Measurements from ENCODE around the gene SMIM35.

SMIM35 gene

GRCh38 chr11:118017631-118018315 lies 69.0 kb downstream of the SMIM35 start:
- DNase-seq, result no peak

GRCh38 chr11:118017111-118017510 lies 69.7 kb downstream of the SMIM35 start:
- DNase-seq, result no peak

- DNase-seq, result no peak
Observed at GRCh38 chr11:118016104-118016503, 70.7 kb downstream of the SMIM35 start.

- DNase-seq, result no peak
Observed at GRCh38 chr11:118015385-118015841, 71.3 kb downstream of the SMIM35 start.

GRCh38 chr11:118014022-118014421 lies 72.7 kb downstream of the SMIM35 start:
- DNase-seq, result no peak

- no peak for DNase-seq
Observed at GRCh38 chr11:118012083-118012669, 74.6 kb downstream of the SMIM35 start.

- no peak for DNase-seq
Observed at GRCh38 chr11:118010738-118011461, 75.9 kb downstream of the SMIM35 start.

- DNase-seq, result no peak
Observed at GRCh38 chr11:118009864-118010737, 76.7 kb downstream of the SMIM35 start.

GRCh38 chr11:118008271-118008911 lies 78.4 kb downstream of the SMIM35 start:
- peak in 1 of 6 experiments; percentile 16 for DNase-seq

- peak in 2 of 6 experiments; percentile 9 to 10 for DNase-seq
Observed at GRCh38 chr11:118007563-118008270, 79.0 kb downstream of the SMIM35 start.

GRCh38 chr11:118007040-118007439 lies 79.7 kb downstream of the SMIM35 start:
- peak in 1 of 6 experiments; percentile 11 for DNase-seq

GRCh38 chr11:118006153-118006534 lies 80.6 kb downstream of the SMIM35 start:
- DNase-seq, result no peak

GRCh38 chr11:118005224-118006152 lies 81.3 kb downstream of the SMIM35 start:
- no peak for DNase-seq

GRCh38 chr11:118004543-118005223 lies 82.1 kb downstream of the SMIM35 start:
- no peak for DNase-seq

- DNase-seq, result no peak
Observed at GRCh38 chr11:118003456-118003855, 83.3 kb downstream of the SMIM35 start.

GRCh38 chr11:118002541-118003423 lies 84.0 kb downstream of the SMIM35 start:
- no peak for DNase-seq

- DNase-seq, result peak in 1 of 6 experiments; percentile 35
Observed at GRCh38 chr11:118002010-118002540, 84.7 kb downstream of the SMIM35 start.

- DNase-seq, result peak in 1 of 6 experiments; percentile 35
Observed at GRCh38 chr11:118001494-118001971, 85.2 kb downstream of the SMIM35 start.
